RWPE1 (cell line): ENCODE data around the gene CNTNAP4.

Source experiments
- CTCF ChIA-PET: fragments of 350-600 bp; sonication (Branson Sonifier 250); formaldehyde crosslinking; extraction: SDS; loops from one replicate; lab custom pipeline; 2021; lab: Yijun Ruan, JAX
- POLR2A ChIA-PET: fragments of 400-600 bp; formaldehyde crosslinking; extraction: SDS; loops from one replicate; lab custom pipeline; 2020; ENCODE audit warnings: antibody characterized with exemption; ENCODE audit not compliant: low non-redundant PET; lab: Yijun Ruan, JAX
- DNase-seq: peaks from one replicate; pipeline ENCODE4 v3.0.0; 2012; ENCODE audit warnings: low spot score
- H3K27ac ChIP-seq: fragments of 450-650 bp; 2 replicates; pipeline ENCODE4 v1.5.1; 2017
- CTCF ChIP-seq: fragments of 450-650 bp; conservative IDR thresholded peaks from 2 replicates; pipeline ENCODE4 v1.5.1; 2017; ENCODE audit warnings: low read depth, mild to moderate bottlenecking

CNTNAP4 gene

DNA sequence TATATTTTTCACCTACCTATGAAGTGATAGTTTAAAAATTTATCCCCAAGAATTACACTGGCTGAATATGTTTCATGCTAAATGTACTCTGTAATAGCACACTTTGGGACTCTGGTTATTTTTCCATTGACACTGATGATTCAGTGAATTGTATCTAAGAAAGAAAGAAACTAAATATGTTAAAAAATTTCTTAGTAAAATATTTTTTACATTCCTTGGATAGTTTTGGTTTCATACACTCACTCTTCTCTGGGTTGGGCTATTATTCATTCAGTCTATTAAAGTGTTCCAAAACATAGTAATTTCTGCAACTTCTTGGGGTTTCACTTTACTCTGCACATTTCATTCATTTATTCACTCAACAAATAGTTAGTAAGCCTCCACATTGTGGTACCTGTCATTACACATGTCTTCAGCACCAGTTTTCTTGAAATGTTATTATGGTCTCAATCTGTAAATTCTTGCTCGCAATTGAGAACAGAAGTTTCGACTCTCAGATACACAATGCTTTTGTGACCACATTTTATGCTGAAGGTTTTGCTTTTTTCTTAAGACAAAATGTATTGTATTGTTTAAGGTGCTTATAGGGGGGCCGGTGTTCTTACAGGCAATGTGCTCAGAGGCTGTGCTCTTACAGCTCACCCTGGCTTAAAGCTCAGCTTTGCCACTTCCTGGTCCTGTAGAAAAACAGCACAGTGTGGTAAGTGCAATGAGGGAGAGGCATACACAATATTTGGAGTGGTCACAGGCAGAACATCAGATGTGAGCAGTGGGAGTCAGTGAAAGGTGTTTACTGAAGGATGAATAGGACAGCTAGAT is 17.4 kb downstream of the CNTNAP4 start:
- TF ChIP-seq CTCF: no peak
- ChIA-PET CTCF (no interaction called here), POLR2A (no interaction called here)
- no peak overlapping the region for H3K27ac ChIP-seq
- DNase-seq: no peak

DNA sequence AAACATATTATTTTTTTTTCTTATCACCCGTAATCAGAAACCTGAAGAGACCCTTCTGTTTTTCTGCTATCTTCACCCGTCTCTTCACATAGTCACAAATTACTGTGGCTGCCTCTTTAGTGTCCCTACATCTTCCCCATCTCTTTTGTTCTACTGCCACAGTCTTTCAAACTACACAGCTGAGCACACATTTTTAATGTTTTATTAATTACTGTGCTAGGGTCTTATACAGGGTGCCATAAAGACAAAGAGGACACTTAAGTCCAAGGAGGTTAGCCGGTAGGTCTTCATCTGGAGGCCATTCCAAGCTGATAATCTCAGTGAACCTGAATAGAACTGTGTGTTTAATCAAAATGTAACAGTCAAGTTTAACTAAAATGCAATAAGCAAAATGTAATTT is 20.7 kb downstream of the CNTNAP4 start:
- no peak overlapping the region for H3K27ac ChIP-seq
- no peak for TF ChIP-seq CTCF
- CTCF ChIA-PET: interaction anchor here (0.6 to 0.7 kb wide), 2 partner anchors 866 to 1284 kb away, joined by 3 to 5 read pairs; no protein-coding TSS in a partner anchor
- POLR2A ChIA-PET: no interaction called here
- DNase-seq: no peak

- no peak for TF ChIP-seq CTCF
- H3K27ac ChIP-seq: no peak overlapping the region
- ChIA-PET POLR2A (no interaction called here), CTCF (no interaction called here)
- DNase-seq: no peak
Observed at GRCh38 chr16:76303637-76304314, 26.6 kb downstream of the CNTNAP4 start.

DNA sequence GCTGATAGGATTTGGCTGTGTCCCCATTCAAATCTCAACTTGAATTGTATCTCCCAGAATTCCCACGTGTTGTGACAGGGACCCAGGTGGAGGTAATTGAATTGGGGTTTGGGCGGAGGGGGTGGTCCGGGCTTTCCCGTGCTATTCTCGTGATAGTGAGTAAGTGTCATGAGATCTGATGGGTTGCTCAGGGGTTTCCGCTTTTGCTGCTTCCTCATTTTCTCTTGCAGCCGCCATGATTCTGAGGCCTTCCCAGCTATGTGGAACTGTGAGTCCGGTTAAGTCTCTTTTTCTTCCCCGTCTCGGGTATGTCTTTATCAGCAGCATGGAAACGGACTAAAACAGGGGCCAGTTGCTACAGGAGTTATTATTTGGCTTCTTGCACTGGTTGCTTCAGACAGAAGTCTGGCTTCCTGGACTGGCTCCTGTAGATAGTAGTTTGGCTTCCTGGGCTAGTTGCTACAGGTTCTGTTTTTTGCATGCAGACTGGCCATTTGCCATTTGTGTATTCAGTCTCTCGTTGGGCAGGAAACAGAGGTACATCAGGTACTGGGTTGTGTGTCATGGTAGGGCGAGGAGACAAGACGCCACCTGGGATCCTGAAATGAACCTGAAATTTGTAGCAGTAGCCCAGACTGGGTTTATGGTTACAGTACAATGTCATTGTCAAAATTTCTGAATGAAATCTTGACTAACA is 32.6 kb downstream of the CNTNAP4 start:
- ChIA-PET CTCF (no interaction called here), POLR2A (no interaction called here)
- DNase-seq: no peak
- H3K27ac ChIP-seq: no peak overlapping the region
- TF ChIP-seq CTCF: no peak

DNA sequence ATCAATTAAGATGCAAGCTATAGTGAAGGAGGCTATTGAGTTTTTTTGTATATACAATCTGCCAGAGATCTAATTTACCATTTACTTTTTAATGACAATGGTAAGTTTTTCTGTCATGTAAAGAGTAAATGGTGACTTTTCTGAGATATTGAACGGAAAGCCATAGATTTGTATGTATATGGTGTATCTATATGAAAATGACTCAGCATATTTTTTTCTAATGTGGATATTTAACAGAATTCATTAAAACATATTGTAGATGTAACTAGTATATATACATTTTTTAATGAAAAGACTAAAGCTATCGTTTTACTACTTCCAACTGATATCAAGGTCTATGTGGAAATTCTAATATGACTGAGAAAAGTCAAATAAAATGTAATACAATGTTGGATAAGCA is 34.1 kb downstream of the CNTNAP4 start:
- ChIA-PET CTCF (no interaction called here), POLR2A (no interaction called here)
- no peak overlapping the region for H3K27ac ChIP-seq
- no peak for DNase-seq
- no peak for TF ChIP-seq CTCF

DNA sequence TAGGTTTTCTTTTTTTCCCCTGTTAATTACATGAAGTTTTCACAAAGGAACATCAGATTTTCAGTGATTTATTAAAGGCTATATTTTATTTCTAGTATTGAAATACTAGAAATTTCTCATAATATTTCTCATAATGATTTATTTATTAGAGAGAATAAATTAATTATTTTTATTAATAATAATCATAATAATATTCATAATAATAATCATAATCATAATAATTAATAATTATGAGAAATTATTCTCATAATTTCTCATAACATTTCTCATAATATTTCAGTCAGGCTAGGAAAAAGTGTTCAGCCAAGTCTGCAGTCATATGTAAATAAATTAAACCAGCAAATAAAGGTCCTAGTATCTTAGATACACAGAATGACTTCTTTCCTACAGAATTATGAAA is 41.4 kb downstream of the CNTNAP4 start:
- H3K27ac ChIP-seq: no peak overlapping the region
- ChIA-PET CTCF (no interaction called here), POLR2A (no interaction called here)
- no peak for TF ChIP-seq CTCF
- no peak for DNase-seq
